Stimulated activated CD8-positive, alpha-beta memory T cell treated with anti-CD3 and anti-CD28 coated beads, Interleukin-4, amount 100 ng/mL, for 48 hours (primary cell): ENCODE measurements around the gene TBC1D8.
A peak's percentile ranks its signal among the peaks of the same experiment; 100 is the strongest.

Source experiments
- DNase-seq: peaks from one replicate; pipeline ENCODE4 v3.0.0-alpha.2; 2020

The TBC1D8 gene

GRCh38 chr2:100995309-100996075, 155.7 kb downstream of the TBC1D8 start:
- DNase-seq: no peak

DNA sequence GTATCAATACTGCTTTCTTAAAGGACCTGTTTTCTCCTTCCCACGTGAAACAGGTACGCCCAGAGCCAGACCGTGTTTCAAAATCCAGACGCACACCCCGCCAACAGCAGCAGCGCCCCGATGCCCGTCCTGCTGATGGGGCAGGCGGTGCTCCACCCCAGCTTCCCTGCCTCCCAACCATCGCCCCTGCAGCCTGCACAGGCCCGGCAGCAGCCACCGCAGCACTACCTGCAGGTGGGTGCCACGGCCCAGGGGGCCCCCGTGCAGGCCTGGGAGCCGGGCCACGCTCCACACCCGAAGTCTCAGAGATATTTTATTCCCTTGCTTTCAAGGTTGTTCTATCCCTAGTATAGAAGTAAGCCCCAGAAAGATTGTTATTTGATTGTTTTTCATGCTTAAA, 157.9 kb downstream of the TBC1D8 start:
- no peak for DNase-seq

DNA sequence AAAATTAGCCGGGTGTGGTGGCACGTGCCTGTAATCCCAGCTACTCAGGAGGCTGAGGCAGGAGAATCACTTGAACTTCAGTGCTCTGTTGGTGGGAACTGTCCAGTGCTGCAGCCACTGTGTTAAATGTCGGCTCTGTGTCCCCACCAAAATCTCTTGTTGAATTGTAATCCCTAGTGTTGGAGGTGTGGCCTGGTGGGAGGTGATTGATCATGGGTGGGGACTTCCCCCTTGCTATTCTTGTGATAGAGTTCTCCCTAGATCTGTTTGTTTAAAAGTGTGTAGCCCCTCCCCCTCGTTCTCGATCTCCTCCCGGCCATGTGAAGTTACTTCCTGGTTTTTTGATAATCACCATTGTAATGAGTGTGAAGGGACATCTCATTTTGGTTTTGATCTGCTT, 158.9 kb downstream of the TBC1D8 start:
- no peak for DNase-seq

GRCh38 chr2:100991404-100991773, 159.8 kb downstream of the TBC1D8 start:
- DNase-seq: no peak

- DNase-seq: no peak
These were observed 160.4 kb downstream of the TBC1D8 start for GRCh38 chr2:100990650-100991403.

DNA sequence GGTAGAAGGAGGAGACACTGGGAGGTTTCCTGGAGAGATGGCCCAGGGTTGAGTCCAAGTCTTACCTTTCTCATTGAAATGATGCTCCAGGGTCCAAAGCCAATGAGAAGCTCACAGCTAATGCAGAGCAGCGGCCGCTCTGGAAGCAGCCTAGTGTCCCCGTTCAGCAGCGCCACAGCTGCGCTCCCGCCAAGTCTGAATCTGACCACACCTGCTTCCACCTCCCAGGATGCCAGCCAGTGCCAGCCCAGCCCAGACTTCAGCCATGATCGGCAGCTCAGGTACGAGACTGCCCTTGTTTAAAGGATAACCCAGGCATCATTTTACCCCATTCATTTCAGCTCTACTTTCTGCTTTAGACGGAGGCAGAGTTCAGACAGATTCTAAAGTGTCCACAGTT, 161.0 kb downstream of the TBC1D8 start:
- DNase-seq: no peak

DNA sequence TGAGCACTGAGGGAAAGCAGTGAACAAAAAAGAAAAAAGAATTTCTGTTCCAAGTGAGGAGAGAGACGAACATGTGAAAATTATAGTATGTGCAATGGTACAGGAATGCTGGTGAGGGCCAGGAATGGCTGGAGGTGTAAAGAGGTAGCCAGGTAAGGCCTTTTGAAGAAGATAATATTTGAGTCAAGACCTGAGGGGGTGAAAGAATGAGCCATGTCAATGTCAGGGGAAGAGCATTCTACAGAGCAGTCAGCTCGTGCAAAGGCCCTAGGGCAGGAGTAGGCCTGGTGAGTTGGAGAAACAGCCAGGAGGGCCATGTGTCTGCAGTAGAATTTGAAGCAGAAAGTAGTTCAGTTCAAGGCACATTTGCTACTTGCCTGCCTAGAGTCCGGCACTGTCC, 161.5 kb downstream of the TBC1D8 start:
- DNase-seq: no peak

- DNase-seq: no peak
These were observed 162.4 kb downstream of the TBC1D8 start for GRCh38 chr2:100988630-100989417.

GRCh38 chr2:100987974-100988373, 163.2 kb downstream of the TBC1D8 start:
- no peak for DNase-seq

DNA sequence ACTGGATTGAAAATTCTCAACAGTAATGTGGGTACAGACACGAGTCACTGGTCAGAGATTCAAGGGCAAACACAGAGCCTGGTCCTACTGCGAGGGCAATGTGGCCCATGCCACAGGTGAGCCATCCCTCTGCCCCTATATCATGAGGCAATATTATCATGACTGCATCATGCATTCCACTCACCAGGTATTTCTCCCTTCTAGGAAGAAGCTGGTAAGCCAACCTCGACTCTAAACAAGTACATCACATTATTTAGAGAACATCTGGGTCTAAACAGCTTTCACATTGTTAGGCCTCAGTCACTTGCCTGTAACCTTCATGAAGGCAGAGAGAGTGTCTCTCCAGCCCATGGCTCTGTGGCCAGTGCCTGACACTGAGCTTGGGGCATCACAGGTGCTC, 163.6 kb downstream of the TBC1D8 start:
- no peak for DNase-seq

DNA sequence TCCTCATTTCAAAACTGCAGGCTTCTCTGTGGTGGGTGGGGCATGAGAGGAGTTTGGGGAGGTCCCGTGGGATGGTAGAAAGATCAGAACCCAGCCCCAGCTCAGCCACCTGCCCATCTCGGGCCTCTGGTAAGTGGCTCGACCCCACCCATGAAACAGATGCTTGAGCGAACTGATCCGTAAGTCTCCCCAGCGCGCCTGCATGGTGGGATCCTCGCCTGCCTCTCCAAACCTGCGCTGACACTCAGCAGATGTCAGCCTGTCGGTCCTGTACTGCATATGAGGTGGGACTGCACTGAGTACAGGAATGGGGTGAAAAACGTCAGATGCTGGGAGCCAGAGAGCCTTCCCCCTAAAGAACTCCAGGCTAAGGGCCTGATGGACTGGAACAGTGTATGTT, 165.0 kb downstream of the TBC1D8 start:
- DNase-seq: no peak

- DNase-seq: peak; percentile 84
These were observed 166.3 kb downstream of the TBC1D8 start for GRCh38 chr2:100984892-100985307.

DNA sequence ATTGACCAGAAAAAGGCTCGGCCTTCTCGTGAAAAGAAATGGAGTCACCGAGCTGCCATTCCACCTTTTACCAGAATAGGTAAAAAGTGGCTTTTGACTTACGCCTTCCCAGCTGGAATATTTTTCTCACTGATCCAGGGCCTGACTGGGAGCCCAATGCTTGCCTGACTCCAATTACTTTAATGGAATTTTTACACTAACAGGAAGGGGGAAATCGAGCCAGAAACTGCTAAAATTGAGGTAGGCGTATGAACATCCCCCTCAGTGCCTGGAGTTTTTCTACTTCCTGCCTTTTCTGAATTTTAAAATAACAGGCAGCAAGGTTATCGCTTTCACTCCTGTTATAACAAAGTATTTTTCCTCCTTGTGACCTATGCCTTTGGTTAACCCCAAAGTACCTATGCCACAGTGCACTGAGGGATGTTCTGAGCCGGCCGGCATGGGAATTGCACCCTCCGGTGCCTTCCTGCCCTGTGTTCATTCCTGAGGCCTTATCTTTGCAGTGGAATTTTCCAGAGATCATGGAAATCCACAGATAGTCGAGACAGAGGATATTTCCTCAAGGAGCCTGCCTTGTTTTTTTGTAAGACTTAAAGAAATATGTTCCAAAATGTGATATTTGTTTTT, 167.4 kb downstream of the TBC1D8 start:
- no peak for DNase-seq

GRCh38 chr2:100983201-100983600, 168.0 kb downstream of the TBC1D8 start:
- DNase-seq: no peak

- no peak for DNase-seq
These were observed 168.7 kb downstream of the TBC1D8 start for GRCh38 chr2:100982431-100982861.

DNA sequence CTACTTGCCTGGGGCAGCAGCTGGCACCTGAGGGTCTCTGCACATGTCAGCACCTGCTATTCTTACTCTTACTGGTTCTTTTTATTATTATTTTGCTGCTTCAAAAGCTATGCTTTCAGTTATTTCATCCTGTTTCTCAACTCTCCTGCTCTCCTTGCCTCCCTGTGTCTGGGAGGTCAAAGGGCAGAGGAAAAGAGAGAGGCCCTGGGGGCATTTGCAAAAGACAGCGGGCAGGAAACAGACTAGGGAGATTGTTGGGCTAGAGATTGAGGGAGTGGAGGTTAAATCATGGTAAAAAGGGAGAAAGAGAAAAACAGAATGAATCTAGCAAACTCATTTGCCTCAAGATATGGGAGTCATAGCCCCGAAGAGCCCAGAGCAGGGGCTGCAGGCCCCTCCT, 170.2 kb downstream of the TBC1D8 start:
- no peak for DNase-seq

- no peak for DNase-seq
These were observed 171.1 kb downstream of the TBC1D8 start for GRCh38 chr2:100980046-100980445.

DNA sequence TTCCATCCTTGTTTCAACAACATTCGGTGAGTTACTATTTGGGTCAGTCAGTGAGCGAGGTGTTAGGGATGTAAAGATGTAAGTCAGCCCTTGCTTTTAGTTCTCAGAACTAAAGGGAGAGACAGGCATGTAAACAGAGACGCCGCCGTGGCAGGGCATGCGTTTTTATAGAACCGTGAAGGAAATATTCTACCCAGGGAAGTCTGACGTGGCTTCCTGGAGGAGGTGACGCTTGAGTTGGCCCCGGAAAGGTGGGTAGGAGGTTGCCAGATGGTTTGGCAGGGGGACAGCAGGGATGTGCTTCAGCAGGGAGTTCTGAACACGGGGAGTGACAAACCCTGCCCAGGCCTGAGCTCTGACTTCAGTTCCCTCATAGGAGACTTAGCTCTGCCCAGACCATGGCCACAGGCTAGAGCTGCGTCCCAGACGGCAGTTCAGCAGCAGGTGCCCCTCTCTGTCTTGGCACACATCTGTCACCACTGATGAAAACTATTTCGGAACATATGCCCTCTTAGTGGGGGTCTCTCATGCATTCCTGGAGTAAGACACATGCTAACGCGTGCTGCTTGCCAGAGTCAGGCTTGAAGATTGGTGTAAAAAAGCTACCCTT, 172.5 kb downstream of the TBC1D8 start:
- no peak for DNase-seq

DNA sequence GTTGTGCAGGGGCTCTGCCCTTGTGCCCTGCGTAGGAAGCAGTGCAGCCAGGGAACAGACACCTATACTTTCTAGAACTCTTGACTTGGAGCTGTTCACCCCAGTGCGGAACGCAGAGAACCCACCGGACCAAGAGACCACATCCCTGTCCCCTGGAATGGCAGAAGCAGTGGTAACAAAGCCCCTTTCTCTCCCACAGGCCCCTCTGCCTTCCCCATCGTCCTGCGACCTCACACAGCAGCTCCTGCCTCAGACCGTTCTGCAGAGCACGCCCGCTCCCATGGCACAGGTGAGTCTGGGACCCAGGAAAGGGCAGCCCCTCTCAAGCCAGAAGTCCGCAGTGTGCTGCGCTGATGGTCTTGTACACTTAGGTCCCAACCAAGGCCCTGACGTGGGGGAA, 173.7 kb downstream of the TBC1D8 start:
- DNase-seq: no peak

DNA sequence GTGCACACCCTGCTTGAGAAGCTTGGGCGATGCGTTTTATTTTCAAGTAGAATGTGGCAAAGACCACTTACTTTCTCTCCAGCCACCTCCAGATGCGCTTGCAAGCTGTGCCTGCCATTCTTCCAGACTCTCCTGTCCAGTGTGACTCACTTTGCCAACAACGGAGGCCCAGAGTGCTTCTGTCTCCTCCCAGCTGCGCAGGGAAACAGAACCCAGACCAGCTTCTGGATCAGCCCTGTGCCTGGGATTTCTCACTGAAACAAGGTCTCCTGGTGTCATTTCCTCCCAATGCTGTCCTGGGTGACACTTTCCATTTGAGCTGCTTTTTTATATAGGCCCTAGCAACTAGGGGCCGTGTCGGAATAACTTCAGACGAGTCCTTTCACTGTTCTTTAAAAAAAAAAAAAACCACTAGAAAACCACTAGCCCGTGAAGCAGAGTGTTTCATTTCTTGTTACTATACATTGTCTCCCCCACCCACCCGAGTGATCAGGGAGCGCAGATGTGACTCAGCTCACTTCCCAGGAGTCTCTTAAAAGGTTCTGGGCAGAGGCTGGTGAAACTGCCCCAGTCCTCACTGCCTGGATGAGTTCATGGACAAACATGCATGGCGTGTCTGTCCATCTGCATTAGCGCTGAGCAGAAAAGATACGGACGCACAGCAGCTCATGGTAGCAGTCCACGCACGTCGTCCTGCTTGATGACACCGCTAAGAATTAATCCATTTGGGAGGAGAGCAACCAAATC, 174.4 kb downstream of the TBC1D8 start:
- DNase-seq: no peak

- DNase-seq: no peak
These were observed 175.1 kb downstream of the TBC1D8 start for GRCh38 chr2:100976061-100976460.

GRCh38 chr2:100975521-100975785, 175.7 kb downstream of the TBC1D8 start:
- no peak for DNase-seq
